Right atrium auricular region (tissue), 2 donors: ENCODE results near the gene BCL7A. TPM values are rescaled to one million over a fixed set of nuclear protein-coding genes. Genes with fewer than 3 reads are reported as not detected.

Source experiments
- DNase-seq: peaks from one replicate; pipeline ENCODE4 v3.0.0-alpha.2; 2019; ENCODE audit warnings: low spot score
- H3K27ac ChIP-seq, 2 donors: fragments of 200-600 bp; sonication (generic); 1 replicate in 1 of 2; 2 replicates in 1 of 2; pipeline ENCODE4 v1.5.1; 2016 to 2019
- H3K27me3 ChIP-seq, 2 donors: fragments of 200-600 bp; sonication (generic); one replicate each; pipeline versions ENCODE4 v1.5.1 to v1.6.0; 2017 to 2019
- H3K36me3 ChIP-seq: fragments of 200-600 bp; sonication (generic); one replicate; pipeline ENCODE4 v1.5.1; 2016
- H3K4me1 ChIP-seq, 2 donors: fragments of 200-600 bp; sonication (generic); one replicate each; pipeline versions ENCODE4 v1.5.1 to v1.6.0; 2017 to 2019
- H3K4me3 ChIP-seq, 2 donors: fragments of 200-600 bp; sonication (generic); 1 replicate in 1 of 2; 2 replicates in 1 of 2; pipeline ENCODE4 v1.5.1; 2017 to 2019; ENCODE audit warnings: mild to moderate bottlenecking in 1 of 2, moderate library complexity in 1 of 2
- H3K9me3 ChIP-seq, 2 donors: fragments of 200-600 bp; sonication (generic); one replicate each; pipeline ENCODE4 v1.5.1; 2019
- CTCF ChIP-seq, 2 donors: fragments of 200-600 bp; sonication (generic); IDR thresholded peaks; one replicate each; pipeline ENCODE4 v1.5.1; 2019; ENCODE audit warnings: antibody characterized with exemption in 2 of 2
- total RNA-seq, 2 donors: library from RNA; depleted of rRNA; stranded (reverse); fragments of >200 nt; gene quantifications; one replicate each; pipeline ENCODE4 v1.1.0, GENCODE V29; 2016

The BCL7A gene
- total RNA-seq = 10 to 100 TPM; 11.5 to 21.2 TPM

GRCh38 chr12:122021822-122022392, at the start of gene BCL7A:
TSS of gene BCL7A (plus strand) at chr12:122021884. CDS start at chr12:122022092, 208 bp downstream.
- H3K4me1 ChIP-seq = peaks cover 0 to 22% of the 10 kb centered on the region in 2 donors
- no peak for TF ChIP-seq CTCF (IDR thresholded peaks at IDR 0.05)
- H3K36me3 ChIP-seq = no peaks in the 10 kb centered on the region
- peak within 1 kb of the TSS; percentile 82 to 93 for H3K27ac ChIP-seq
- DNase-seq = peak; percentile 70
- H3K9me3 ChIP-seq = peaks cover 0 to 10% of the 10 kb centered on the region in 2 donors
- H3K4me3 ChIP-seq = peak within 1 kb of the TSS; percentile 66 to 73
- no peaks in the 10 kb centered on the region for H3K27me3 ChIP-seq

- H3K4me3 ChIP-seq = no peak overlapping the region
- DNase-seq = no peak
- H3K27ac ChIP-seq = peak overlapping the region in 1 of 2 donors; percentile 7
- peaks cover 0 to 12% of the 10 kb centered on the region in 2 donors for H3K4me1 ChIP-seq
- H3K9me3 ChIP-seq = no peaks in the 10 kb centered on the region
- no peak for TF ChIP-seq CTCF (IDR thresholded peaks at IDR 0.05)
- no peaks in the 10 kb centered on the region for H3K27me3 ChIP-seq
- no peaks in the 10 kb centered on the region for H3K36me3 ChIP-seq
Measured at GRCh38 chr12:121974026-121974985, 47.4 kb upstream of the BCL7A start.

DNA sequence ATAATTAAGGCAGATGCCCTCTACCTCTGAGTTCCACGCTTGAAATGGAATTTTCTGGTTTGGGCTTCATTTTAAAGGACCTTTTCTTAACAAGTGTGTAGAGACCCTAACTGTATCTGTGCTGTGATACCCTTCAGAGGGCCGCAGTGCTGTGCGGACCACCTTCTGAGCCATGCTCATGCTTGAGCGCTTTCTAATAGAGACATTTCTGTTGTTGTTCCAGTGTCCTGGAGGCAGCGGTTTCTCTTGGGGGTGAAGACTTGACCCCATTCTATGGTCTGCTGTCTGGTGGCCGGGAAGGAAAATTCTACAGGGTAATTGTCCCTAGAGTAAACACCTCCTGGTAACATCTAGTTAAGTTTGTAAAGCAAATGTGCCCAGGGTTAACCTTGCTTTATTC, 46.7 kb upstream of the BCL7A start:
- no peak overlapping the region for H3K4me3 ChIP-seq
- no peak for TF ChIP-seq CTCF (IDR thresholded peaks at IDR 0.05)
- H3K4me1 ChIP-seq = peaks cover 0 to 12% of the 10 kb centered on the region in 2 donors
- H3K36me3 ChIP-seq = no peaks in the 10 kb centered on the region
- no peak for DNase-seq
- peak overlapping the region in 1 of 2 donors; percentile 7 for H3K27ac ChIP-seq
- H3K27me3 ChIP-seq = no peaks in the 10 kb centered on the region
- H3K9me3 ChIP-seq = no peaks in the 10 kb centered on the region

DNA sequence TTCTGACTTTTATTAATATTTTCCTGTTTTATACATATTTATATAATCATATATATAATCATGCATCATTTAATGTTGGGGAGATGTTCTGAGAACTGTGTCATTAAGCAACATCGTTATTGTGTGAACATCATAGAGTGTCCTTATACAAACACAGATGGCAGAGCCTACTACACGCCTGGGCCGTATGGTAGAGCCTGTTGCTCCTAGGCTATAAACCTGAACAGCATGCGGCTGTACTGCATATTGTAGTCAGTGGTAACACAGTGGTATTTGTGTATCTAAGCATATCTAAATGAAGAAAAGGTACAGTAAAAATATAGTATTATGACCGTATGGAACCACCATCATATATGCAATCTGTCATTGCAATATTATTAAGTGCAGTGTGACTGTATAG, 44.7 kb upstream of the BCL7A start:
- Histone ChIP-seq H3K4me3 (no peak overlapping the region), H3K9me3 (no peaks in the 10 kb centered on the region), H3K4me1 (peaks cover 0 to 12% of the 10 kb centered on the region in 2 donors), H3K27me3 (no peaks in the 10 kb centered on the region), H3K27ac (no peak overlapping the region), H3K36me3 (no peaks in the 10 kb centered on the region)
- TF ChIP-seq CTCF (IDR thresholded peaks at IDR 0.05) = no peak
- DNase-seq = no peak

DNA sequence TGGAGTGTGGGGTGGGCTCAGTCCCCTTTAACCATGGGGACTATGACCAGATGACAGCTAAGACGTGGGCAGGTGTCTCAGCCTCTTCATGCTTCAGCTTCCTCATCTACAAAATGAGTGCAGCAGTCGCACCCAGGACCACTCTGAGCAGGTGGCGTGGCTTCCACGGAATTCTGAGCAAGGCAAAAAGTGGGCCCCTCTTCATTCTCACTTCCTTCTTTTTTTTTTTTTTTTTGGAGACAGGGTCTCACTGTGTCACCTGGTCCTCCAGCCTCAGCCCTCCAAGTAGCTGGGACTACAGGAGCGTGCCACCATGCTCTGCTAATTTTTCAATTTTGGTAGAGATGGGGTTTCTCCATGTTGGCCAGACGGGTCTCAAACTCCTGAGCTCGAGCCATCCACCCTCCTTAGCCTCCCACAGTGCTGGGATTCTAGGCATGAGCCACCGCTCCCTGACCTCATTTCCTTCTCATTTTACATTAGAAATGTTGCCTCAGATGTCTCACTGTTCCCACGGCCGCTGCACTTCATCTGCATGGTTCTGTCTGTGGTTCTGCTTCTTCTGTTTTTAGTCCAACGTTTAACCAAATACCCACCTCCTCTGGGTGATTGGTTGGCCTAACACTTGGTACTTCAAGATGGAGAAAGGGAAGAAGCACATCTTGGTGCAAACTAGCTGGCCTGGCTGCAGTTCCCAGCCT, 41.3 kb upstream of the BCL7A start:
- no peak for TF ChIP-seq CTCF (IDR thresholded peaks at IDR 0.05)
- Histone ChIP-seq H3K4me3 (no peak overlapping the region), H3K36me3 (no peaks in the 10 kb centered on the region), H3K4me1 (no peaks in the 10 kb centered on the region), H3K27ac (no peak overlapping the region), H3K27me3 (no peaks in the 10 kb centered on the region), H3K9me3 (no peaks in the 10 kb centered on the region)
- no peak for DNase-seq
